MCF 10A (cell line): ENCODE results near the gene SCUBE3. TPM values are rescaled to one million over a fixed set of nuclear protein-coding genes. Genes with fewer than 3 reads are reported as not detected.

Experiments
- BruUV-seq: library from RNA; stranded (reverse); fragments of 400-500 nt; replicated peaks from 2 replicates; lab custom pipeline; 2021; lab: Mats Ljungman, UMichigan
- CTCF ChIA-PET: fragments of 300-600 bp; sonication (Branson Sonifier 250); formaldehyde crosslinking; extraction: SDS; loops from one replicate; lab custom pipeline; 2021; ENCODE audit warnings: antibody characterized with exemption, inconsistent platforms; lab: Yijun Ruan, JAX
- POLR2A ChIA-PET: fragments of 300-600, 350-650 bp; sonication (Branson Sonifier 250); formaldehyde crosslinking; extraction: SDS; loops from one replicate; lab custom pipeline; 2020; ENCODE audit warnings: antibody characterized with exemption, inconsistent platforms; lab: Yijun Ruan, JAX
- DNase-seq: peaks from one replicate; pipeline ENCODE4 v3.0.0-alpha.2; 2018; ENCODE audit not compliant: unreplicated experiment
- H3K27ac Mint-ChIP-seq: one replicate; pipeline ENCODE4 v1.8.0; 2022; ENCODE audit warnings: mild to moderate bottlenecking, low read depth, mixed read lengths; ENCODE audit not compliant: unreplicated experiment
- H3K27me3 Mint-ChIP-seq: one replicate; pipeline ENCODE4 v1.8.0; 2022; ENCODE audit warnings: mixed read lengths; ENCODE audit not compliant: insufficient read depth, unreplicated experiment
- H3K36me3 Mint-ChIP-seq: one replicate; pipeline ENCODE4 v1.8.0; 2022; ENCODE audit warnings: mild to moderate bottlenecking, moderate library complexity, mixed read lengths; ENCODE audit not compliant: insufficient read depth, unreplicated experiment
- H3K4me1 Mint-ChIP-seq: one replicate; pipeline ENCODE4 v1.8.0; 2022; ENCODE audit warnings: mixed read lengths; ENCODE audit not compliant: insufficient read depth, unreplicated experiment
- H3K4me3 Mint-ChIP-seq: one replicate; pipeline ENCODE4 v1.8.0; 2022; ENCODE audit warnings: mild to moderate bottlenecking, moderate library complexity, mixed read lengths; ENCODE audit not compliant: unreplicated experiment
- H3K9me3 Mint-ChIP-seq: one replicate; pipeline ENCODE4 v1.8.0; 2022; ENCODE audit warnings: mixed read lengths; ENCODE audit not compliant: unreplicated experiment
- CTCF ChIP-seq: fragments of 200-600 bp; IDR thresholded peaks from one replicate; pipeline ENCODE4 v1.8.0; 2022; ENCODE audit warnings: antibody characterized with exemption, mild to moderate bottlenecking; ENCODE audit not compliant: unreplicated experiment
- intact Hi-C: fragments of 100-400 bp; cut with micrococcal nuclease; formaldehyde crosslinking; loops from 2 replicates; pipeline ENCODE4 v1.14.1; 2022
- total RNA-seq: library from RNA; stranded (reverse); gene quantifications from 2 replicates; pipeline ENCODE4 v1.2.3, GENCODE V29; 2022

SCUBE3 gene
- total RNA-seq, 1 experiment from 2014 or later: not detected

DNA sequence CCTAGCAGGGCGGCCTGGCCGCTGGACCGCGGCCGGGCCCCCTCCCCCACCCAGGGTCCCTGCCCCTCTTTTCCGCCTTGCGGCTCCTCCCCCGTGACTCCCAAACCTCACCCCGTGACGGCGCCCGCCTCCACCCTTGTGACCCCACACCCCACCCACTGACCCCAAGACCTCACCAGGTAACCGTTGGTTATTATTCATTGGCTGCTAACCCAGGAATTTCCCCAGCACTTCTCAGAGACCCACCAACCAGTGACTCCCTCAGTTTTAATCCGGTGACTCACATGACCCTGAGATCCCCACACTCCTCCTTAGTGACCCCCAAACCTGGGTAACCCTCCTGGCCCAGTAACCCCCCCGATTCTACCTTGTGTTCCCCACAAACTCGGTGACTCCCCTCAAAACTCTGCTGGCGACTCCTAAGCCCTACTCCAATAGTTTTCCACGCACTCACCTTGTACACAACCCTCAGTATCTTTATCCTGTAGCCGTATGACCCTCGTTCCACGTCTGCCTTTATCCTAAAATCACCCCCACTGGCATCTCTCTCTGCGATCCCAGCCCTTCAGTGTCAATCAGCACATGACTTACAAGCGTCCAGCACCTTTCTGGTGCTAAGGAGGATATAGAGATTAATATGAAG, 46.3 kb downstream of the SCUBE3 start:
- ChIA-PET CTCF (interaction anchor here (0.6 to 1.7 kb wide), 2 partner anchors 113 to 546 kb away, joined by 4 to 5 read pairs; no protein-coding TSS in a partner anchor), POLR2A (interaction anchor here (0.7 to 2.2 kb wide), 12 partner anchors 12 to 372 kb away, joined by 3 to 22 read pairs (median 3); partner anchors contain the start of genes ANKS1A and TAF11)
- intact Hi-C loops: no loop called here
- Mint-ChIP-seq H3K36me3 (peaks cover 6% of the 10 kb centered on the region), H3K27me3 (no peaks in the 10 kb centered on the region), H3K4me1 (peaks cover 39% of the 10 kb centered on the region), H3K4me3 (peak overlapping the region; percentile 88), H3K27ac (peak overlapping the region; percentile 98), H3K9me3 (no peaks in the 10 kb centered on the region)
- BruUV-seq: TSS peak; percentile 35
- DNase-seq: peak; percentile 65
- no peak for TF ChIP-seq CTCF

DNA sequence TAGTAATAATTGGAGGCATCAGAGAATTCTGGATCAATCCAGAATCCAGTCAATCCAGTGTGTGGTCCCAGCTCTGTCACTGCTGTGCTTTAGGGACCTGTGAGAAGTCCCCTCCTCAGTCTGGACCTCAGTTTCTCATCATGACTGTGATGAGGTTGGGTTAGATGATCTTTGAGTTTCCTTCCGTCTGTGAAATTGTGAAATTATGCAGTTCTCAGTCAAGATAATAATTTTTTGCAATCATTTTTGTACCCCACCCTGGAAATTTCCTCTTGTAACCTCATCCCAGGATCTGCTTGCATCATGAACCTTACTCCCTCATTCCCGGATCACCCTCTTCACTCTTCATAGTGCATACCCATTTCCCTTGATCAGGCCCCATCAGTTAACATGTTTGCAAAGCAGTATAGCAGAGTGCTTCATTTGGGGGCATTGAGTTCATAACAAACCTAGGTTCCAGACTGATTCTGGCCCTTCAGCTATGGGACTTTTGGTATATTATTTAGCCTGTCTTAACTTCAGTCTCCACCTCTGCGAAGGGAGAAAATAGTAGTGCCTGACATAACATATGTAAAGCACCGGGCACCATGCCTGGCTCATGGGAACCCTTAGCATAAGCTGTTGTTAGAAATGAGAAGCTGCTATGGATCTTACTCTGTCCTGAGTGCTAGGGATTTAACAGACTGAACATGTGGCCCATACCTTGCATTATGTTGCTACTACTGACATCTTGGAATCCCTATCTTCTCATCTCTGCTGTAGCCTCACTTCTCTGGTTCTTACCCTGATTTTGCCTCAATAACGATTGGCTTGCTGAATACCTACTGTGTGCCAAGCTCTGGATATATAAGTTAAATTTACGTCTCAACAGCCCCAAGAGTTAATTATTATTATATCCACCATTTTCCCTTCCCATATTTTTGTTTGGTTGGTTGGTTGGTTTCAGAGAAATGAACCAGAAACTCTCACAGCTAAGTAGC, 47.1 kb downstream of the SCUBE3 start:
- BruUV-seq: no TSS peak
- CTCF ChIA-PET: interaction anchor here (0.6 to 1.2 kb wide), 3 partner anchors 17 to 878 kb away, joined by 3 to 5 read pairs (median 3); no protein-coding TSS in a partner anchor
- no peak for TF ChIP-seq CTCF
- peaks cover 6% of the 10 kb centered on the region for H3K36me3 Mint-ChIP-seq
- no peak for DNase-seq
- intact Hi-C loops: no loop called here
- peaks cover 39% of the 10 kb centered on the region for H3K4me1 Mint-ChIP-seq
- H3K9me3 Mint-ChIP-seq: no peaks in the 10 kb centered on the region
- no peaks in the 10 kb centered on the region for H3K27me3 Mint-ChIP-seq
- H3K27ac Mint-ChIP-seq: peak overlapping the region; percentile 98
- POLR2A ChIA-PET: no interaction called here
- peak overlapping the region; percentile 88 for H3K4me3 Mint-ChIP-seq

DNA sequence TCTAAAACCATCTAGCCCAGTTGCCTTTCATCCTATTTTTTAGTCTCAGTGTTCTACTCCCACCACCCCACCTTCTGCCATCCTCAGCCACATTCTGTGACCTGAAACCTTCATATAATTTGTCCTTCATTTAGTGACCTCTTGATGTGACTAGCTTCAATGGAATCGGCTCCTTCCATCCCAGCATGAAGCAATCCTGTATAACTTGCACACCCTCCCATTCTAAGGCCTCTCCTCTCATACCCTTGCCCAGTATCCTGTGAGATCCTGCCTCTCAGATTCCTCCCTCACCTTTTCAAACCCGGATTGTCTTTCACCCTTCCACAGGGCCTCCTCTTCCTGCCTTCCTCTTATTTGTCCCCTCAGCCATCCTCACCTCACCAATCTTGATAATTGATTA, 48.8 kb downstream of the SCUBE3 start:
- ChIA-PET CTCF (no interaction called here), POLR2A (interaction anchor here (0.6 kb wide), 1 partner anchor 134 kb away, joined by 3 read pairs; no protein-coding TSS in a partner anchor)
- H3K9me3 Mint-ChIP-seq: no peaks in the 10 kb centered on the region
- TF ChIP-seq CTCF: no peak
- DNase-seq: no peak
- H3K27me3 Mint-ChIP-seq: no peaks in the 10 kb centered on the region
- peaks cover 39% of the 10 kb centered on the region for H3K4me1 Mint-ChIP-seq
- H3K36me3 Mint-ChIP-seq: peaks cover 6% of the 10 kb centered on the region
- BruUV-seq: no TSS peak
- intact Hi-C loops: no loop called here
- H3K27ac Mint-ChIP-seq: peak overlapping the region; percentile 17
- peak overlapping the region; percentile 0 for H3K4me3 Mint-ChIP-seq
